SK-N-SH treated with all-trans-retinoic acid at 6 μM for 48 hours (cell line): ENCODE results near the gene TNFRSF11A.

Source experiments
- ARNTL ChIP-seq: fragments of 450-650 bp; formaldehyde crosslinking; IDR thresholded peaks from 2 replicates; pipeline ENCODE4 v1.5.0; 2020; ENCODE audit warnings: low read depth, mild to moderate bottlenecking, moderate library complexity, borderline replicate concordance
- ESRRG ChIP-seq: fragments of 250-450 bp; sonication (Bioruptor Pico); IDR thresholded peaks from 2 replicates; pipeline ENCODE4 v1.6.1; 2021; ENCODE audit warnings: mild to moderate bottlenecking
- PATZ1 ChIP-seq: fragments of 250-450 bp; sonication (Bioruptor Pico); IDR thresholded peaks from 2 replicates; pipeline ENCODE4 v1.8.0; 2020; ENCODE audit warnings: mild to moderate bottlenecking, moderate library complexity, borderline replicate concordance
- POU6F1 ChIP-seq: fragments of 250-450 bp; sonication (Bioruptor Pico); IDR thresholded peaks from 2 replicates; pipeline ENCODE4 v1.8.0; 2021; ENCODE audit warnings: low read depth, mild to moderate bottlenecking, moderate library complexity, borderline replicate concordance
- PPARA ChIP-seq: fragments of 250-450 bp; sonication (Bioruptor Pico); IDR thresholded peaks from 2 replicates; pipeline ENCODE4 v1.5.0; 2020; ENCODE audit warnings: mild to moderate bottlenecking, borderline replicate concordance
- RARB ChIP-seq: fragments of 250-450 bp; sonication (Bioruptor Pico); IDR thresholded peaks from 2 replicates; pipeline ENCODE4 v1.8.0; 2021; ENCODE audit warnings: mild to moderate bottlenecking, moderate library complexity
- ZFP3 ChIP-seq: fragments of 250-450 bp; sonication (Bioruptor Pico); IDR thresholded peaks from 2 replicates; pipeline ENCODE4 v1.5.0; 2020; ENCODE audit warnings: mild to moderate bottlenecking, moderate library complexity
- ZFP30 ChIP-seq: fragments of 450-650 bp; formaldehyde crosslinking; IDR thresholded peaks from 2 replicates; pipeline ENCODE4 v1.5.0; 2022; ENCODE audit warnings: mild to moderate bottlenecking, moderate library complexity
- ZNF70 ChIP-seq: fragments of 450-650 bp; formaldehyde crosslinking; IDR thresholded peaks from 2 replicates; pipeline ENCODE4 v1.5.0; 2020; ENCODE audit warnings: mild to moderate bottlenecking, moderate library complexity

GRCh38 chr18:62386091-62386490, 61.0 kb downstream of the TNFRSF11A start:
- TF ChIP-seq RARB (CRISPR knock-in tag): no peak
- no peak for TF ChIP-seq PPARA (CRISPR knock-in tag)
- TF ChIP-seq PATZ1: no peak
- TF ChIP-seq POU6F1 (CRISPR knock-in tag): no peak
- no peak for TF ChIP-seq ZFP30 (CRISPR knock-in tag)
- no peak for TF ChIP-seq ARNTL (CRISPR knock-in tag)
- no peak for TF ChIP-seq ZNF70 (CRISPR knock-in tag)
- no peak for TF ChIP-seq ZFP3 (CRISPR knock-in tag)
- TF ChIP-seq ESRRG (CRISPR knock-in tag): no peak
